Ectodermal cell (in vitro differentiated cells): Measurements from ENCODE around the gene LONRF3.
A peak's percentile ranks its signal among the peaks of the same experiment; 100 is the strongest.

ENCODE experiments used
- H3K27ac ChIP-seq: 2 replicates; pipeline ENCODE4 v1.7.0; 2013; ENCODE audit warnings: mild to moderate bottlenecking, low read depth, low read length; ENCODE audit not compliant: insufficient read depth, poor library complexity, severe bottlenecking
- H3K27me3 ChIP-seq: 2 replicates; pipeline ENCODE4 v1.7.0; 2013; ENCODE audit warnings: mild to moderate bottlenecking, low read length; ENCODE audit not compliant: insufficient read depth, control insufficient read depth, poor library complexity, severe bottlenecking
- H3K36me3 ChIP-seq: one replicate; pipeline ENCODE4 v1.7.0; 2013; ENCODE audit warnings: low read length; ENCODE audit not compliant: control insufficient read depth, insufficient read depth
- H3K4me1 ChIP-seq: one replicate; pipeline ENCODE4 v1.7.0; 2013; ENCODE audit warnings: low read length; ENCODE audit not compliant: control insufficient read depth, insufficient read depth
- H3K4me3 ChIP-seq: 2 replicates; pipeline ENCODE4 v1.7.0; 2013; ENCODE audit warnings: low read depth, low read length, control low read depth; ENCODE audit not compliant: insufficient read depth
- H3K9me3 ChIP-seq: 2 replicates; pipeline ENCODE4 v1.7.0; 2013; ENCODE audit warnings: mild to moderate bottlenecking, low read length, moderate library complexity; ENCODE audit not compliant: control insufficient read depth
- WGBS, 2 experiments: methylation state at CpG; one replicate each; pipeline ENCODE4 v1.1.7; 2013; ENCODE audit warnings: missing lambda C conversion rate in 2 of 2; 5-methylcytosine and 5-hydroxymethylcytosine counted together

The LONRF3 gene

DNA sequence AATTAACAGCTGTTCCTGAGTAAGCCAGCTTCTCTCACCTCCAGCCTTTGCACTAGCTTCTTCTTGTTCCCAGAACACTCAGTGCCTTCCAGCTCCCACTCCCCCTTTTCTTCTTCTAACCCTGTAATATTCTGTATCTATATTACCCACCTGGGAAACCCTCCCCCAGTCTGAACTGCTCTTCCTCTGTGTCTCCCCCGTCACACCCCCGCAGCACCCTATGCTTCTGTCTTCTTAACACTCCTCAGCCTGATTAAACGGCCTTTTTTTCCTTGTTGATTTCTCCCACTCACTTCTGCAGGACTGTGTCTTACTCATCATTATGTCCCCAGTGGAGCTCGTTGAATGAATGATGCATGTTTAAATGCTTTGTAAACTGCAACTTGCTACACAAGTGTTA, 9.0 kb upstream of the LONRF3 start:
- Histone ChIP-seq H3K27me3 (peaks cover 34% of the 10 kb centered on the region), H3K9me3 (no peaks in the 10 kb centered on the region), H3K27ac (no peak overlapping the region), H3K4me1 (no peaks in the 10 kb centered on the region), H3K4me3 (no peak overlapping the region), H3K36me3 (no peaks in the 10 kb centered on the region)
- 81 to 86% methylated on average over 2 to 3 of the region's 4 CpGs for WGBS, 2 experiments

DNA sequence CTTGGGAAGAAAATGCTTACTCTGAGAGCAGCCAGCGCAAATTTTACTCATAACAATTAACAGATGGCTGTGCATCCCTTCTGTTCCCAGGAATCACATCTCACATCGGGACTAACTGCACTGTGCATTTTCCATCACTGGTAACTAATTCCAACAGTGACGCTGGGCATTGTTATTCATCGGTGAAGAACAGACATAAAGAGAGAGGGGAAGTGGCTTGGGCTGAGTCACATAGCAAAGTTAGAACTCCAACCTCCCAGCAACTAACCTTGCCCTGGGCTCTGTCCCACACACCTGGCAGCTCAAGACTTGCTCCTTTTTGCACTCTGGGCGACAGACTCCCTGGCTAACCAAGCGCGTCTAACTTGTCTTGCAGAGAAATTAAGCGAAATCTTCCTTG, 6.4 kb upstream of the LONRF3 start:
- no peaks in the 10 kb centered on the region for H3K4me1 ChIP-seq
- no peak overlapping the region for H3K27ac ChIP-seq
- H3K27me3 ChIP-seq: peaks cover 60% of the 10 kb centered on the region
- no peaks in the 10 kb centered on the region for H3K36me3 ChIP-seq
- H3K9me3 ChIP-seq: no peaks in the 10 kb centered on the region
- H3K4me3 ChIP-seq: no peak overlapping the region
- WGBS, 2 experiments: 48 to 58% methylated on average over 6 to 8 of the region's 8 CpGs

DNA sequence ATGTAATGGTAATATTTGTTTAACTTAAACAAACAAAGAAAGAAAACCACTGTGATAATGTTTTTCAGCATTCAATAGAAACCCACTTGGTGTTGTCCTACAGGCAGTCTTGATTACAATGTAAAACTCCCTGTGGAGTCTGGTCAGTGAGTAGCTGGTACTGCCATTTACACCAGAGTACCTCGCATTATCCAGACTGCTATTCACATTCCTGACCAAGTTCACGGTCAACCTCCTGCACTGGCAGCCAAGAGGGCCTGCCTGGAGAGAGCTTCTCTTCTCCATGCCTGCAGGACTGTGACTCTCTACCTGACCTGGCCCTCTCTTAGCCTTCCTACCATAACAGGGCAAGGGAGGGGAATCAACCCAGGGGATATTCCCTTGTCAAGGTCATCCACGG, 2.9 kb upstream of the LONRF3 start:
- no peak overlapping the region for H3K4me3 ChIP-seq
- 0 to 5% methylated on average over 2 of the region's 3 CpGs for WGBS, 2 experiments
- no peaks in the 10 kb centered on the region for H3K9me3 ChIP-seq
- H3K27me3 ChIP-seq: peaks cover 96% of the 10 kb centered on the region
- no peaks in the 10 kb centered on the region for H3K4me1 ChIP-seq
- H3K27ac ChIP-seq: no peak overlapping the region
- no peaks in the 10 kb centered on the region for H3K36me3 ChIP-seq

DNA sequence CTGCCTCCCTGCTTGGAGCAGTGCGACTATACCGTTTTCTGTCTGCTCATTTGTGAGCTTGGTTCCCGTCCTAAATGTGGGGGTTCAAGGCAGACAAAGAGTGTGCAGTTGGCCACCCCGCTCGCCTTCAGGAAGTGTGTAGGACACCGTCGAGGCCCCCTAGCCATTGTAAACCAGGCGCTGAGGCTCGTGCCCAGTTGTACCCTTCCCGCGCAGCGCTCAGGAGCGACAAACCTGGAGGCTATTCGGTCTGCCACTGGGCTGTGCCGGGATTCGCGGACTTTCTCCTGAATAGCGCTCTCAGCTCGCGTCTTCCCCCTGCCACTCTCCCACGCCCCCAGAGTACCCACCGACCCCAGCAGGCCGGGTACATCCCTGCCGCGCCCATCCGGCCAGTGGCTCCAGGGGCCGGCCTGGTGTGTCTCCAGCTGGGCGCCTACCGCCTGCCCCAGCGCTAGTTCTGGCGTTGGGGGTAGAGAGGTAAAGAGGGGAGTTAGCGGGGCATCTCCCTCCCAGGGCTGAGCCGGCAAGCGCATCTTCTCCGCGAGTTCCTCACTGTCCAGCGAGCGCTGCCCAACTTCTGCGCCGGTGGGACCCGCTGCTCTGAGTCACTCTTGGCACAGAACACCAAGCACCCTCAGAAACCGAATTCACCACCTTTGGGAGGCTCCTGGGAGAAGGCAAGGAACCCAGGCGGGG, 880 bp upstream of the LONRF3 start:
- peaks cover 99% of the 10 kb centered on the region for H3K27me3 ChIP-seq
- H3K4me1 ChIP-seq: no peaks in the 10 kb centered on the region
- no peak overlapping the region for H3K27ac ChIP-seq
- no peaks in the 10 kb centered on the region for H3K36me3 ChIP-seq
- no peaks in the 10 kb centered on the region for H3K9me3 ChIP-seq
- no peak overlapping the region for H3K4me3 ChIP-seq
- WGBS, 2 experiments: 4% methylated on average over 40 to 41 of the region's 43 CpGs

DNA sequence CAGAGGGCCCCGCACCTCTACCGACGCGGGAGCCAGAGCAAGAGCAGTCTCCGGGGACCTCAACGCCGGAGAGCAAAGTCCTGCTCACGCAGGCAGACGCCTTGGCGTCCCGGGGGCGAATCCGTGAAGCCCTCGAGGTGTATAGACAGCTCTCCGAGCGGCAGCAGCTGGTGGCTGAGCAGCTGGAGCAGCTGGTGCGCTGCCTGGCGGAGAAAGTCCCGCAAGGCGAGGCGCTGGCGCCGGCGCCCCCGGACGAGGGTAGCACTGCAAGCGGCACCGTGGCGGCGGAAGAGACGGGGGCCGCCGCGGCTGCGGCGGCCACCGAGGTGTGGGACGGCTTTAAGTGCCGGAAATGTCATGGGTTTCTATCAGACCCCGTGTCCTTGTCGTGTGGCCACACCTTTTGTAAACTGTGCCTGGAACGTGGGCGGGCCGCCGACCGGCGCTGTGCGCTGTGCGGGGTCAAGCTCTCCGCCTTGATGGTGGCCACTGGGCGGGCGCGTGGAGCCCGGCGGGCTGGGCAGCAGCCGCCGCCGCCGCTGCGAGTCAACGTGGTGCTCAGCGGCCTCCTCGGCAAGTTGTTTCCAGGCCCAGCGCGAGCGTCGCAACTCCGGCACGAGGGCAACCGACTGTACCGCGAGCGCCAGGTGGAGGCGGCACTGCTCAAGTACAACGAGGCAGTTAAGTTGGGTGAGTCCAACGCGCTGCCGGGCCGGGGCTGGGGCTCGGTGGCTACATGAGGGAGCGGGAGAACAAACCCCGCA, 672 bp downstream of the LONRF3 start:
- Histone ChIP-seq H3K9me3 (no peaks in the 10 kb centered on the region), H3K27me3 (peaks cover 92% of the 10 kb centered on the region), H3K36me3 (no peaks in the 10 kb centered on the region), H3K4me1 (no peaks in the 10 kb centered on the region), H3K4me3 (peak overlapping the region; percentile 10), H3K27ac (no peak overlapping the region)
- 2% methylated on average over 82 of the region's 82 CpGs for WGBS, 2 experiments

DNA sequence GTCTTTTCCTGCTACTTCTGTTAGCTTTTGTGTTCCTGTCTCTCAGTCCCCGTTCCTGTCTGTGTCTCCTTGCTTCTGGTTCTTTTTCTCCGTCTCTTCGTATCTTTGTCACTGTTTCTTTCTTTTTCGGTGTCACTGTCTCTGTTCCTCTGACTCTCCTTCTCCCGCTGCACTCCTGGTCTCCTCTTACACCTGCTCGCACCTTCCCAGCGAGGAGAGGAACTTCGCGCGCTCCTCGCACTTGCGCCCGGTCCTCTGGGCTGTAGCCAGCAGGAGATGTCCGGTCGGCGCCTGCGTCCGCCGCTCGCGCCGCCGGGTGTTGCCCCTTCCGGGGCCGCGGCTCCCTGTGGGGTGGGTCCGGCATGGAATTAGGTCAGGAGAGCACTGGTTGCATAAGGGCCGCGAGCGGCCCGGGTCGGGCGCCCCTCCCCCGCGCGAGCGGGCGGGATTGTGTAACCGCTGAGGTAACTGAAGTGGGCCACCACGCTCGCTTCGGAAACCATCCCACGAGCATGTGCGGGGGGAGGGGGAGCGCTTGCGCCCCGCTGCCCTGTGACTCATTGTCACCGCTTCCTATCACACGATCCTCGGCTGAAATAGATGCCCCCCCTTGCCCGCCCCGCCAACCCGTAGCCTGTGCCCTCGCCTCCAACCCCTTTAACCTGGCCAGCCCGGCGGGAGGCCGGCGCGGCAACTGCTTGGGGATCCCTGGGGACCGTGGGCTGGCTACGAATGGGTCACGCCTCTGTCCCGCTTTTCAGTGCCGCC, 1.6 kb downstream of the LONRF3 start:
- no peaks in the 10 kb centered on the region for H3K9me3 ChIP-seq
- no peak overlapping the region for H3K27ac ChIP-seq
- H3K4me1 ChIP-seq: no peaks in the 10 kb centered on the region
- no peaks in the 10 kb centered on the region for H3K36me3 ChIP-seq
- H3K4me3 ChIP-seq: peak overlapping the region; percentile 23
- H3K27me3 ChIP-seq: peaks cover 83% of the 10 kb centered on the region
- 2% methylated on average over 59 to 64 of the region's 64 CpGs for WGBS, 2 experiments

DNA sequence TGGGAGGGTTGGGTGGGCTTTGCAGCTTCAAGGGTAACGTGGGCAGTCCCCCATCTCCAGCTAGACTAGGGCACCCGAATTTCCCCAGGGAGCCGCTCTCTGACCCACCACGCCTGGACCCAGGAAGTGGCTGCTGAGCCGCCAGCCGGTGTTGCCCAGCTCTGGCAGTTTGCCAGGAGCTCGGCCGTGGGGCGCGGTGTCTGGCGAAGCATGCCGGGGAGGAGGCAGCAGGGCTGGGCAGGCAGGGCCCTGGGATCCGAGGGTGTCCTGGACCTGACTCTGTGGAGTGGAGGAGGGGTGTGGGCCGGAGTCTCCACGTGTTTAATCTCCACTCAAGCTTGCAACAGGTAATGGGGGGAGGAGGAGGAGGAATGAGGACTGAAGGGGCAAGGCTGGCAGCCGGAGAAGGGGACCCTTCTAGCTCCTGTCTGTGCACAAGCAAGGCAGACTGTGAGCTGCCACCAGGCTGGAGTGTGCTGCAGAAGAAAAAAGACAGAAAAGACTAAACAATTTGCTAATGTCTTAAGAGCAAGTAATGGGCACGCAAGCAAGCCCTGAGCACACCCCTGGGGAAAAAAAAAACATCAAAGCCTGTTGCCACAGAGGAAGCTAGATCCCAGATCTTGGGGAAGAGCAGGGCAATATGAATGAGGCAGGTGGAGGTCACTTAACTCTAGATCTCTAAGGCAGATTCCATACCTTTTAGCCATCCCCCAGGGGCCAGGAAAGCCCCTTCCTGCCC, 2.4 kb downstream of the LONRF3 start:
- 16 to 19% methylated on average over 17 of the region's 17 CpGs for WGBS, 2 experiments

DNA sequence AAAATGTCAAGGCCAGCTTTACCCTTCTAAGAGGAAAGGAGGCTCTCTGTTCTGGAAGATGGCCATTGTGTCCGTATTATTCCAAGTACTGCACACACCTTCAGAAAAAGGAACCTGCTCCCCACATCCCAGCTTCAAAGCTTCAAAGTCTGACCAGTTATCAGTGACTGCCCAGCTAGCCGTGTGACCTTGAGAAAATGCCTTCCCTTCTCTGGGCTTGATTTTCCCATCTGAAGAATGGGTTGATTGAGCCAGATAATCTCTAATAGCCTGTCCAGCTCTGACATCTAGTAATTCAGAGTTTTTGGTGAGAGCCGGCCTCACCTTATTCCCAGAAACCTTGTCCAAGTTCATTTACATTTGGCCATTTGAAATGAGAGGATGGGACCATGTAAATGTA, 3.0 kb downstream of the LONRF3 start:
- Histone ChIP-seq H3K4me3 (no peak overlapping the region), H3K27ac (no peak overlapping the region), H3K4me1 (no peaks in the 10 kb centered on the region), H3K9me3 (no peaks in the 10 kb centered on the region), H3K27me3 (peaks cover 69% of the 10 kb centered on the region), H3K36me3 (no peaks in the 10 kb centered on the region)
- 80 to 89% methylated on average over 3 of the region's 3 CpGs for WGBS, 2 experiments

More for the DNA sequence above, 2.4 kb downstream of the LONRF3 start:
- H3K27ac ChIP-seq: no peak overlapping the region
- H3K4me1 ChIP-seq: no peaks in the 10 kb centered on the region
- no peak overlapping the region for H3K4me3 ChIP-seq
- H3K36me3 ChIP-seq: no peaks in the 10 kb centered on the region
- H3K27me3 ChIP-seq: peaks cover 76% of the 10 kb centered on the region
- no peaks in the 10 kb centered on the region for H3K9me3 ChIP-seq

DNA sequence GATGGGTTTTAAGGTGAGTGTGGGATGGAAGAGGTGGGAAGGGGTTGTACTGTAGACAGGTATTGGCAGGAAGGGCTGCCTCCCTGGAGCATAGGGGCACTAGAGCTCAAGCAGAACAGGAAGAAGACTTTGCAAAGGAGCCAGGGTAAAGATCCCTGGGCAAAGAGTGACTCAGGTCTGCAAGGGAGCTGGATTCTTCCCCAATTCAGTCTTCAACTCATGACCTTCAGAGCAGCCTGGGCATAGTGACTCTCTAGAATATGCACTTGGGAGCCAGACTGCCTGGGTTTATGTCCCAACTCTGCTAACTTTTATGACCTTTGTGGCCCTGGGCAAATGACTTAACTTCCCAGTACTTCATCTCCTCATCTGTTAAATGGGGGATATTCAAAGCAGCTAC, 4.0 kb downstream of the LONRF3 start:
- H3K4me1 ChIP-seq: no peaks in the 10 kb centered on the region
- H3K36me3 ChIP-seq: no peaks in the 10 kb centered on the region
- no peak overlapping the region for H3K4me3 ChIP-seq
- no peaks in the 10 kb centered on the region for H3K9me3 ChIP-seq
- peaks cover 59% of the 10 kb centered on the region for H3K27me3 ChIP-seq
- no peak overlapping the region for H3K27ac ChIP-seq
